CD4-positive, alpha-beta memory T cell (primary cell): ENCODE data around the gene OSGIN1. TPM values are rescaled to one million over a fixed set of nuclear protein-coding genes. Genes with fewer than 3 reads are reported as not detected.

ENCODE experiments used
- CTCF ChIA-PET: fragments of 350-600 bp; sonication (Branson Sonifier 250); formaldehyde crosslinking; loops from one replicate; lab custom pipeline; 2021; ENCODE audit warnings: inconsistent platforms; ENCODE audit not compliant: partially characterized antibody; lab: Charles Lee
- POLR2A ChIA-PET: fragments of 350-600 bp; sonication (Branson Sonifier 250); formaldehyde crosslinking; loops from one replicate; lab custom pipeline; 2021; ENCODE audit not compliant: partially characterized antibody; lab: Charles Lee
- DNase-seq, 5 donors: peaks; one replicate each; pipeline versions ENCODE4 v3.0.0 to v3.0.0-alpha.2; 2020 to 2022; ENCODE audit warnings: mixed read lengths in 1 of 5
- H3K27ac ChIP-seq: one replicate; pipeline ENCODE4 v1.7.0; 2013; ENCODE audit warnings: low read depth, low read length
- H3K27me3 ChIP-seq: 2 replicates; pipeline ENCODE4 v1.7.0; 2013; ENCODE audit warnings: mild to moderate bottlenecking, low read length, moderate library complexity; ENCODE audit not compliant: insufficient read depth
- H3K36me3 ChIP-seq: 2 replicates; pipeline ENCODE4 v1.7.0; 2013; ENCODE audit warnings: mild to moderate bottlenecking, low read length, moderate library complexity; ENCODE audit not compliant: insufficient read depth
- H3K4me1 ChIP-seq: 2 replicates; pipeline ENCODE4 v1.7.0; 2013; ENCODE audit warnings: mild to moderate bottlenecking, low read length, moderate library complexity; ENCODE audit not compliant: insufficient read depth
- H3K4me3 ChIP-seq, 2 donors: one replicate each; pipeline ENCODE4 v1.7.0; 2013; ENCODE audit warnings: low read length in 2 of 2, mild to moderate bottlenecking in 1 of 2
- H3K9me3 ChIP-seq, 2 donors: one replicate each; pipeline ENCODE4 v1.7.0; 2013; ENCODE audit warnings: low read length in 2 of 2, control low read depth in 1 of 2; ENCODE audit not compliant: control insufficient read depth in 1 of 2
- H3K27ac Mint-ChIP-seq, 7 donors: one replicate each; pipeline ENCODE4 v1.8.0; 2020 to 2021; ENCODE audit warnings: mixed read lengths in 7 of 7, mild to moderate bottlenecking in 6 of 7, inconsistent platforms in 3 of 7, moderate library complexity in 3 of 7
- H3K27me3 Mint-ChIP-seq, 2 donors: one replicate each; pipeline ENCODE4 v1.8.0; 2020 to 2021; ENCODE audit warnings: mixed read lengths in 2 of 2
- H3K36me3 Mint-ChIP-seq, 2 donors: one replicate each; pipeline ENCODE4 v1.8.0; 2020 to 2021; ENCODE audit warnings: mixed read lengths in 2 of 2, inconsistent platforms in 1 of 2, mild to moderate bottlenecking in 1 of 2
- H3K4me1 Mint-ChIP-seq, 4 donors: one replicate each; pipeline ENCODE4 v1.8.0; 2020 to 2021; ENCODE audit warnings: mixed read lengths in 4 of 4, mild to moderate bottlenecking in 1 of 4
- H3K4me3 Mint-ChIP-seq, 8 donors: one replicate each; pipeline ENCODE4 v1.8.0; 2020 to 2021; ENCODE audit warnings: mixed read lengths in 8 of 8, mild to moderate bottlenecking in 7 of 8, moderate library complexity in 6 of 8, inconsistent platforms in 3 of 8
- H3K9me3 Mint-ChIP-seq, 8 donors: one replicate each; pipeline ENCODE4 v1.8.0; 2020 to 2021; ENCODE audit warnings: mixed read lengths in 8 of 8, mild to moderate bottlenecking in 5 of 8, inconsistent platforms in 3 of 8, moderate library complexity in 1 of 8
- intact Hi-C: fragments of 100-400 bp; cut with micrococcal nuclease; formaldehyde crosslinking; loops from one replicate; pipeline ENCODE4 v1.15.1; 2023
- polyA plus RNA-seq, 2 donors: library from polyadenylated mRNA; unstranded; fragments of 300-500 nt; fragmentation: Illumina TruSeq; gene quantifications; one replicate each; pipeline ENCODE4 v1.2.3, GENCODE V29; 2021
- total RNA-seq, 2 experiments: library from RNA; stranded (reverse); gene quantifications; one replicate each; pipeline ENCODE4 v1.2.3, GENCODE V29; 2021

Gene OSGIN1
- total and polyA plus RNA-seq, 4 experiments from 2014 or later: 0.28 to 1.2 (median 1.1) TPM; not detected in 1

GRCh38 chr16:83971165-83972130 lies 18.4 kb downstream of the OSGIN1 start:
- H3K27ac Mint-ChIP-seq: no peak overlapping the region
- CTCF ChIA-PET: no interaction called here
- no peak for DNase-seq
- Histone ChIP-seq H3K36me3 (no peaks in the 10 kb centered on the region), H3K27me3 (no peaks in the 10 kb centered on the region), H3K27ac (no peak overlapping the region), H3K4me1 (no peaks in the 10 kb centered on the region), H3K4me3 (no peak overlapping the region), H3K9me3 (no peaks in the 10 kb centered on the region)
- no peaks in the 10 kb centered on the region for H3K36me3 Mint-ChIP-seq
- intact Hi-C loops: no loop called here
- no peak overlapping the region for H3K4me3 Mint-ChIP-seq
- POLR2A ChIA-PET: no interaction called here
- H3K27me3 Mint-ChIP-seq: peaks cover 5 to 12% of the 10 kb centered on the region in 2 donors
- H3K4me1 Mint-ChIP-seq: peaks cover 0 to 4% (median 2%) of the 10 kb centered on the region in 4 donors
- peaks cover 0 to 2% (median 0%) of the 10 kb centered on the region in 8 donors for H3K9me3 Mint-ChIP-seq

DNA sequence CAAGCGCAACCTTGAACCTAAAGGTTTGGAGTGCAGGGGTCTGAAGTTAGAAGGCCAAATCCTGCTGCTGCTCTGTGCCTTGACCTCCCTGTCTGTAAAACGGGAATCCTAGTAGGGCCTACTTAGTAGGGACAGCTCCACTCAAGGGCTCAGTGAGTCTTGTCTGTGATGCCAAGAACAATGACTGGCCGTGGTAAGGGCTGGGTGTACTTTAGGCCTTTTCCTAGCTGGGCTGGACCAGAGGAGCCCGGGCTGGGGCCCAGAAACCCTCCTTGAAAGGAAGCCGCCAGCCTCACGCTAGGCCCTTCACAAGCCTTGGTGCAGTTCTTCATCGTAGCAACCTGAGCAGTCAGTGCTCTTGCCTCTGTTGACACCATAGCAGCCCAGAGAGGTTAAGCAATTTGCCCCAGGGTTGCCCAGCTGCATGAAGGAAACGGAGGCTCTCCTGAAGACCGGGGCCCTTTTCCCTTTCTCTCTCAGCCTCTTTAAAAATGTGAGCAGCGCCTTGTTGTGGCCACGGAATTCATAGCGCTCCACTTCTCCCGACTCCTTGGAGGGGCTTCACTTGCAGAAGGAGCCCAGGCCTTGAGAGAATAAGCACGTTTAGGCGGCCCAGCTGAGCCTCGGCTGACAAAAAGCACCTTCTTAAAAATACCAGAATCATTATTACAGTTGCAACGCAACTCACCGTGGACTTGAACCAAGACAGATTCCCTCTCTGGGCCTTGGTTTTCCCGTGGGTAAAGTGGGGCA lies 19.4 kb downstream of the OSGIN1 start:
- Mint-ChIP-seq H3K27me3 (peaks cover 4 to 10% of the 10 kb centered on the region in 2 donors), H3K9me3 (peaks cover 0 to 2% (median 0%) of the 10 kb centered on the region in 8 donors), H3K4me3 (no peak overlapping the region), H3K4me1 (peaks cover 0 to 4% (median 2%) of the 10 kb centered on the region in 4 donors), H3K27ac (no peak overlapping the region), H3K36me3 (no peaks in the 10 kb centered on the region)
- Histone ChIP-seq H3K9me3 (no peaks in the 10 kb centered on the region), H3K4me1 (no peaks in the 10 kb centered on the region), H3K27ac (no peak overlapping the region), H3K27me3 (no peaks in the 10 kb centered on the region), H3K4me3 (no peak overlapping the region), H3K36me3 (no peaks in the 10 kb centered on the region)
- intact Hi-C loops: no loop called here
- CTCF ChIA-PET: no interaction called here
- no peak for DNase-seq
- POLR2A ChIA-PET: no interaction called here

GRCh38 chr16:83973077-83973476 lies 20.0 kb downstream of the OSGIN1 start:
- Mint-ChIP-seq H3K4me3 (no peak overlapping the region), H3K9me3 (peaks cover 0 to 3% (median under 1%) of the 10 kb centered on the region in 8 donors), H3K27me3 (peaks cover 2 to 8% of the 10 kb centered on the region in 2 donors), H3K27ac (no peak overlapping the region), H3K4me1 (no peaks in the 10 kb centered on the region), H3K36me3 (no peaks in the 10 kb centered on the region)
- Histone ChIP-seq H3K4me3 (no peak overlapping the region), H3K9me3 (no peaks in the 10 kb centered on the region), H3K36me3 (no peaks in the 10 kb centered on the region), H3K27ac (no peak overlapping the region), H3K27me3 (no peaks in the 10 kb centered on the region), H3K4me1 (no peaks in the 10 kb centered on the region)
- POLR2A ChIA-PET: no interaction called here
- DNase-seq: no peak
- intact Hi-C loops: no loop called here
- CTCF ChIA-PET: no interaction called here

DNA sequence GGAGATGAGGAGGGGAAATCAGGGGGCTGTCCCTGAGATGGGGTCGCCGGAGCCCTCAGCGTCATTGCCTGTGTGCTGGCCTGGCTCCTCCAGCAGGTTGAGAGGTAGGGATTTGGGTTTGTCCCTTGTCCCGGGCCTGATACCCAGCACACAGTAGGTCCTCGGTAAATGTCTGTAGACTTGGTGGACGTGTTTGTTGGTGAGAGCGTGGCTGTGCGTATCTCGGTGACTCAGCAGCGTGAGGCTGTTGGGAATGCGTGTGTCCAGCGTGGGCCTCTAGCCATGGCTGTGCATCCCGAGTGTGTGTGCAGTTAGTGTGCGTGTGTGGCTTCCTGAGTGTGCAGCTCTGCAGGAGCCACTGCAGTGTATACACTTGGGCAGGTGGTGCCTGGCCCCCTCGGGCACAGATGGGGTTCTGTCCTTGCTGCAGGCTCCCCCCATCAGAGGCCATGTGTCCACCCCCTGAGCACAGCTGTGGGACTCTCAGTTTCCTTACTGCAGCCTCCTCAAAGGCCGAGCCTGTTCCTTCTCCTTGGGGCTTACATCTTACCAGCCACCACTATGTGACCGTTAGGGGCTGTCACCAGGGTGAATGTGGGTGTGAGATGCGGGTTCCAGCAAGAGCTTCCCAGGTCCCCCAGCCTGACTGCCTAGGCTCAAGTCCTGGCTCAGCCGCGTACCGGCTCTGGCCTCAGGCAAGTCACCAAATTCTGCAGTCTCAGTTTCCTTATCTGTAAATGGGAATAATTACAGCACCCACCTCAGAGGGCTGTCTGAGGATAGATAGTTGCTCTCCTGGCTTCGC lies 20.7 kb downstream of the OSGIN1 start:
- intact Hi-C loops: no loop called here
- Mint-ChIP-seq H3K4me1 (no peaks in the 10 kb centered on the region), H3K27me3 (peaks cover 2 to 8% of the 10 kb centered on the region in 2 donors), H3K9me3 (peaks cover 0 to 10% (median 4%) of the 10 kb centered on the region in 8 donors), H3K36me3 (no peaks in the 10 kb centered on the region), H3K27ac (no peak overlapping the region), H3K4me3 (no peak overlapping the region)
- no peaks in the 10 kb centered on the region for H3K9me3 ChIP-seq
- H3K4me3 ChIP-seq: no peak overlapping the region
- H3K27ac ChIP-seq: no peak overlapping the region
- ChIA-PET POLR2A (no interaction called here), CTCF (no interaction called here)
- no peaks in the 10 kb centered on the region for H3K27me3 ChIP-seq
- DNase-seq: no peak
- no peaks in the 10 kb centered on the region for H3K4me1 ChIP-seq
- no peaks in the 10 kb centered on the region for H3K36me3 ChIP-seq

- H3K27ac ChIP-seq: no peak overlapping the region
- POLR2A ChIA-PET: no interaction called here
- H3K4me1 Mint-ChIP-seq: no peaks in the 10 kb centered on the region
Observed at GRCh38 chr16:83974475-83974874, 21.4 kb downstream of the OSGIN1 start.

DNA sequence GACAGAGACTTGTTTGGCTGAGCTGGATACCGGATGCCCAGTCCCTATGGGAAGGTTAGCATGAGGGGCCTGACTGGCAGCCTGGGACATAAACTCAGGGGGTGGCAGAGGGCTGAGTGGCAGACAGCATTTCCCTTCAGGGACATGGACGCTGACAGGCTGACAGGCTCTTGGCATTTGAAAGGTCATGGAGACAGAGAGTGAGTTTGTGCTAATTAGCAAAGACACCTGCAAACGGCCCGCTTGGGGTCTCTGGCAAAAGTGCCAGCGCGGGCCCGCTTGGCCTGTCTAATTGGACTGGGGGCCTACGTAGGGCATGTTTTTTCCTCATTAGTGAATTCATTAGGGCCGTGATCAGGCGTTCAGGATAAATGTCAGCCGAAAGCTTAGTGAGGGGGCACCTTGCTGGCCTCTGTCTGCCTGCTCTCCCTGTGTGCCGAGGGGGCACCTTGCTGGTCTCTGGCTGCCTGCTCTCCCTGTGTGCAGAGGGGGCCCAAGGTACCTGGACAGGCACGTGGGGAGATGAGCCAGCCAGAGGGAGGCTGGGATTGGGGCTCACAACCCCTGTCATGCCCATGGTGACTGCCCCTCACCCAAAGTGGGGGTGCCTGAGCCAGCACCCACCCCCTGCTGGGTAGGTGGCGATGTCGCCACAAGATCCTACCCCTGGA lies 22.7 kb downstream of the OSGIN1 start:
- H3K27ac Mint-ChIP-seq: peak overlapping the region in 1 of 7 donors; percentile 46
- no peaks in the 10 kb centered on the region for H3K36me3 Mint-ChIP-seq
- no peaks in the 10 kb centered on the region for H3K27me3 ChIP-seq
- H3K4me3 ChIP-seq: no peak overlapping the region
- H3K9me3 ChIP-seq: no peaks in the 10 kb centered on the region
- ChIA-PET CTCF (no interaction called here), POLR2A (no interaction called here)
- DNase-seq: no peak
- H3K27me3 Mint-ChIP-seq: peaks cover 0 to 2% of the 10 kb centered on the region in 2 donors
- no peaks in the 10 kb centered on the region for H3K4me1 Mint-ChIP-seq
- H3K4me3 Mint-ChIP-seq: no peak overlapping the region
- intact Hi-C loops: no loop called here
- peaks cover 0 to 15% (median 4%) of the 10 kb centered on the region in 8 donors for H3K9me3 Mint-ChIP-seq
- no peak overlapping the region for H3K27ac ChIP-seq
- H3K36me3 ChIP-seq: no peaks in the 10 kb centered on the region
- no peaks in the 10 kb centered on the region for H3K4me1 ChIP-seq

More at GRCh38 chr16:83974475-83974874, 21.4 kb downstream of the OSGIN1 start:
- Histone ChIP-seq H3K36me3 (no peaks in the 10 kb centered on the region), H3K27me3 (no peaks in the 10 kb centered on the region), H3K4me1 (no peaks in the 10 kb centered on the region), H3K9me3 (no peaks in the 10 kb centered on the region), H3K4me3 (no peak overlapping the region)
- DNase-seq: no peak
- H3K36me3 Mint-ChIP-seq: no peaks in the 10 kb centered on the region
- H3K9me3 Mint-ChIP-seq: peaks cover 0 to 12% (median 4%) of the 10 kb centered on the region in 8 donors
- no peak overlapping the region for H3K4me3 Mint-ChIP-seq
- H3K27ac Mint-ChIP-seq: no peak overlapping the region
- CTCF ChIA-PET: no interaction called here
- H3K27me3 Mint-ChIP-seq: peaks cover 0 to 8% of the 10 kb centered on the region in 2 donors
- intact Hi-C loops: no loop called here
